GM18498 (cell line): ENCODE results near the gene ATG9A.
"Not testable (repeated sequence)": the region's sequence is repeated elsewhere in the genome, so short reads cannot be mapped to it uniquely, and the experiment has no call there.

Experiments used
- ATAC-seq: cut with Tn5 transposase; IDR thresholded peaks from one replicate; pipeline ENCODE4 v1.9.1; 2021; ENCODE audit warnings: mild to moderate bottlenecking, moderate library complexity; ENCODE audit not compliant: unreplicated experiment

ATG9A gene, protein sequence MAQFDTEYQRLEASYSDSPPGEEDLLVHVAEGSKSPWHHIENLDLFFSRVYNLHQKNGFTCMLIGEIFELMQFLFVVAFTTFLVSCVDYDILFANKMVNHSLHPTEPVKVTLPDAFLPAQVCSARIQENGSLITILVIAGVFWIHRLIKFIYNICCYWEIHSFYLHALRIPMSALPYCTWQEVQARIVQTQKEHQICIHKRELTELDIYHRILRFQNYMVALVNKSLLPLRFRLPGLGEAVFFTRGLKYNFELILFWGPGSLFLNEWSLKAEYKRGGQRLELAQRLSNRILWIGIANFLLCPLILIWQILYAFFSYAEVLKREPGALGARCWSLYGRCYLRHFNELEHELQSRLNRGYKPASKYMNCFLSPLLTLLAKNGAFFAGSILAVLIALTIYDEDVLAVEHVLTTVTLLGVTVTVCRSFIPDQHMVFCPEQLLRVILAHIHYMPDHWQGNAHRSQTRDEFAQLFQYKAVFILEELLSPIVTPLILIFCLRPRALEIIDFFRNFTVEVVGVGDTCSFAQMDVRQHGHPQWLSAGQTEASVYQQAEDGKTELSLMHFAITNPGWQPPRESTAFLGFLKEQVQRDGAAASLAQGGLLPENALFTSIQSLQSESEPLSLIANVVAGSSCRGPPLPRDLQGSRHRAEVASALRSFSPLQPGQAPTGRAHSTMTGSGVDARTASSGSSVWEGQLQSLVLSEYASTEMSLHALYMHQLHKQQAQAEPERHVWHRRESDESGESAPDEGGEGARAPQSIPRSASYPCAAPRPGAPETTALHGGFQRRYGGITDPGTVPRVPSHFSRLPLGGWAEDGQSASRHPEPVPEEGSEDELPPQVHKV

DNA sequence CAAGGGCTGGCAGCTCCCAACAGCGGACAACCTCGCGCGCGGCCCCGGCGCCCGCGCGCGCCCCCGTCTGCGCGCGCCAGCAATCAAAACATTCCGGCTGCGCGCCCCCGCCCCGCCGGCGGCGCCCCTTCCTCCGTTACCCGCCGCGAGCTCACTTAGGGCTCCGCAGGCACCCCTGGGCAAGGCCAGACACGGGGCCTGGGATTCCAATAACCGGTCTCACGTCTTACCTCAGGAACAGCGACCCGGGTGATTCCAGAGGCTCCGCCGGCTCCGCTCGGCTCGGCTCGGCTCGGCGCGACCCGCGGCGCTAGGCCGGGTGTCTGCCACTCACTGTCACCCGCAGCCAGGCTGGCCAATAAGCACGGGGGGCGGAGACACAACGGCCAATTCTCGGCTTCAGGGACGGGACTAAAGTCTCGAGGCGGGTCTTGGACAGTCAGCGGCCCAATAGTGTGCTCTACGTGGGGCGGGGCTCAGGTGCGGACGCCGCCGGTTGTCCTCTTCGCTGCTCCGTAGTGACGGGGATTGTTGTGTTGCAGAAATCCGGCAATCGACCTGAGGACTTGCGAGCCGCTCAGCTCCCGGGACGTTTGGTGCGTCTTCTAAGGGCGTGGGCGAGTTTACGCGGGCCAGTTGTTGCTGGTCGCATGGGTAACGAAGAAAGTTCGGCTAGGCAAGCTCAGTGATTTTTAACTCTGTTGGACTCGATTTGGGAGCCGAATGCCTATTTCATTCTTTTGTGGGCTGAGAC lies at the start of gene ATG9A, which contains the start of gene ANKZF1:
ATG9A (minus strand) TSS at position 332 of the 754 bp plus-strand sequence. CDS start 1,612 bp downstream, outside the sequence.
ANKZF1 (plus strand) TSS at position 502 of the 754 bp plus-strand sequence. CDS start 452 bp downstream, outside the sequence.
- peak; percentile 96 for ATAC-seq

DNA sequence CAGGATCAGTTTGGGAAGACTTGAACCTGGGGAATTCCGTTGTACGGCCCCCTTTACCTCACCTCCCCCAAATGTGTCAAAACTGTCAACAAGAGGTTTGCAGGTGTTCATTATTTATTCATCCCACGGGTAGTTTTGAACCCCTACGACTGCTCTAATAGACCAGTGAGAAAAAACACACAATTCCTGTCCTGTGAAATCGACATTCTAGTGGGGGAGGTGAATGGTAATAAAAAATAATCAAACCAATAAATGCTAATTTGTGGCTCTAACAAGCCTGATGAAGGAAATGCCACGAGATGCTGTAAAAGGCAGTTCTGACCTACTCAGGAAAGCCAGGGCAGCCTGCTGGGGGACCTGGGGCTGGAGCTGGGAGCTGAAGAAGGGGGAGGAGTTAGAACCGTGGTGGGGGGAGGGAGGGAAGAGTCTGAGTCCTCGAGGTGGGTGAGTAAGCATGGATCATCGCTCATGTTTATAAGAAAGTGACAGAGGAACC lies 49.3 kb upstream of the ATG9A start:
- no peak for ATAC-seq

DNA sequence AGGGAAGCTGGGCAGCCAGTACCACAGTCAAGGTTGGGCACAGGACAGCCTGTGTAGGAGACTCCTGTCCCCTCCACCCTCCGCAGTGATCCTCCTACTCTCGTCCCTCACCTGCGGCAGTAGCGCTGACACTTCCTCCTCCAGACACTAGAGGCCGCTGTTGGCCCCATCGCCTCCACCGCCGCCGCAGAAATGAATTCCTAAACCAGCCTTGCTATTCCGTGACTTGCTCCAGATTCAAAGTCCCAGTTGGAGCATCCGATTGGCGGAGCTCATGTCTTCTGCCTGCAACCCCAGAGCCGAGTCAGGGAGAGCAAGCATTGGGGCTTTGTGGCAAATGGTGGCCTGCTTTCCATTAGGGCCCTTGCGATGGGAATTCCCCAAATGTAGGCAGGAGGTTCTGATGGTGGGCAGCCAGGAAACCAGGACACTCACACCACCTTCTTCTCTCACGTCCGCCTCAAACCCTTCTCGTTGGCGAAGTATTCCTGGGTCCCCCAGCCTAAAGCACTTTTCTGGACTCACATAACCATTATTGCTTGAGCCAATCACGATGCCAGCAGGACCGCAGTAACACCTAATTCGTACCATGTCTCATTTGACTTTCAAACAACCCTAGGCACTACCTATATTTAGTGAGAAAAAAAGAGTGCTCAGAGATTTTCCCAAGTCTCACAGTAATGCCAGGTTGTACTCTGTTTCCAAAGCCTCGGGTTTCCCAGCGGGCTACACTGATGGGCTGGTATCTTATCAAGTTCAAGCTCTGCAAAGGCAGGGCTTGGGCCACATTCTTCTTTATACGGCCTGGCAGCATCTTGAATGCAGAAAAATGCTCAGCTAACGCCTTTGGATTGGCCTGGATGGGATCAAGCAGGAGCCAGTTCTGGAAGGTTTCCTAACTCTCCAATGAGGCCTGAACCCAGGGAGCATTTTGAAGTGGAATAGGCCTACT lies 48.5 kb upstream of the ATG9A start:
- peak; percentile 25 for ATAC-seq

DNA sequence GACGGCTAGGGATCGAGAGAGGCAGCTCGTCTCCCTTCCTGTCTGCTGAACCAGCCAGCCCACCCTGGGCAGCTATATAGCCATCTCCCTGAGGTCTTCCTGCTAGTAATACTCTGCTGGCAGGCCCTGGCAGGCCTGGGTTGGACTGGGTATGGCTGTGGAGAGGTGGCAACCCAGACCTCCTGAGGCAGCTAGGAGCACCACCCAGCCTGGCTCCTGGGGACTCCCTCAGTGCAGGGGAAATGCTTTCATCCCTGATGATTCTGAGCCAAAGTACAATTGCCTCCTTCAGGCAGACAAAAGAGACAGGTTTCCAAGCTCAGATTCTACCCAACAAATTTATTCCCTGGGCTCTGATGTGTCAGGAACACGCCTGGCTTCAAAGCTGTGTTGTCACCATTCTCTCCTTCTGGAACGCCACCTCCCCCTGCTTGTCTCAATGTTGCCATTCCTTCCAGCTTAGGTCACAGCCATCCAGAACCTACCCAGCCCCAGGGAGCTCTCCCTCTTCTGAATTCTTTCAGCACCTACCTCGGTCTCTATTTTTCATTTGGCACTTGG lies 45.0 kb upstream of the ATG9A start:
- no peak for ATAC-seq

DNA sequence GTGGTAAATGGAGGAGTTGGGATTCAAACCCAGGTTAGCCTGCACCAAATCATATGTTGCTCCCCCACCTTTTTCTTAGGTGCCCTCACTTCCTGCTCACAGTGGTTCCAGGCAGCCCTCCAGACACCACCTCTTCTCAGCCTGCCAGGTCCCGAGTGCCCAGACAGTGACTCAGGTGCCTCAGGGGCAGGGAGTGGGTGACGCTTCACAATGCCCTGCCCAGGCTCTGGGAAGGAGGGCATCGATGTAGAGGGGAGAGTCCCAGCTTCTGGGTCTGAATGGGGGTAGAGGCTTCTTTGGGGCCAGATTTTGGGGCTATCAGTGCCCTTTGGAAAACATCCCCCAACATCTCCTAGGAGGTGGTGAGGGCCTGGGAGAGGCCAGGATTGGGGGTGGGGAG lies 44.5 kb upstream of the ATG9A start:
- ATAC-seq = no peak

DNA sequence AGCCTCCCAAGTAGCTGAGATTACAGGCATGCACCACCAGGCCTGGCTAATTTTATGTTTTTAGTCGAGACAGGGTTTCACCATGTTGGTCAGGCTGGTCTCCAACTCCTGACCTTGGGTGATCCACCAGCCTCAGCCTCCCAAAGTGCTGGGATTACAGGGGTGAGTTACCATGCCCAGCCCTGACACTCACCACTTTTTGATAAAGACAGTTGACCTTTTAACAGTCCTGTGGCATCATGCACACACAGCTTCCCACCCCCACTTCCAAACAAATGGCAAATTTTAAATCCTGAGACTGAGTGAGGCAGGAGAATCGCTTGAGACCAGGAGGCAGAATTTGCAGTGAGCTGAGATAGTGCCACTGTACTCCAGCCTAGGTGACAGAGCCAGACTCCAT lies 43.6 kb upstream of the ATG9A start:
- ATAC-seq = no peak

DNA sequence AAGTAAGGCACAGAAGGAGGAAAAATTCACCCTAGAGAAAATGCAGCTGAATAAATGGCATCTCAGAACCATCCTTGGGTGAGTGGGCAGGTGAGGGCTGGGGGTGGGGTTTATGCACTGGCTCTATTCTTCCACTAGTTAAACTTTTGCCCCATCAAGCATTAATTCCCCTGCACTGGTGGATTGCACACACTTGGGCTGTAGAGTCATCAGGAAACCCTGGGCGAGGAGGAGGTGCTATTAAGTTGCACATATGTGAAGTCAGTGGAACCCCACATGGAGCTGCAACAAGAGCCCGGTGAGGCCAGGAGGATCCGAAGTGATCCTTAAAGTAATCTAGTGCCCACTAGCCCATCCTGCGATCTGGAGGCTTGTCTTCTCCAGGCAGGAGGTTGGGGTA lies 42.9 kb upstream of the ATG9A start:
- ATAC-seq = no peak

DNA sequence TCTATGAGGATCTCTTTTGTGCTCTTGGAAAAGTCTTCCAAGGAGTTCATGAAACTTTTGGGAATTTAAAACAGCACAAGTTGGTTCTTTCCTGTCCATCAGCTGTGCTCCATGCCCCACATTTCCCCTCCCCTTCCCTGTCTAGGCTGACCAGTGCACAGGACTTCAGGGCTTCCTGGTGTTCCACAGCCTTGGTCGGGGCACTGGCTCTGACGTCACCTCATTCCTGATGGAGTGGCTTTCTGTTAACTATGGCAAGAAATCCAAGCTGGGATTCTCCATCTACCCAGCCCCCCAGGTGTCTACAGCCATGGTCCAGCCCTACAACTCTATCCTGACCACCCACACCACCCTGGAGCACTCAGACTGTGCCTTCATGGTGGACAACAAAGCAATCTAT lies 41.6 kb upstream of the ATG9A start:
- ATAC-seq = no peak

DNA sequence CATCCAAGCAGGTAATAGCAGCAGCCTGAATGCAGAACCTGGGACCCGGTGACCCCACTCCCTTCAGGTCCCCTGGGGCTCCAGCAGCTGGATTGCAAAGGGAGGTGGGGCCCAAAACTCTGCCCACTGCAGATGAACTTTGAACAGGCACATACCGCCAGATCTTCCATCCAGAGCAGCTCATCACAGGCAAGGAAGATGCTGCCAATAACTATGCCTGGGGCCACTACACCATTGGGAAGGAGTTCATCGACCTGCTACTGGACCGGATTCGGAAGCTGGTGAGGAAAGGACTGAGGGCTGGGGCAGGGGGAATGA lies 40.6 kb upstream of the ATG9A start:
- ATAC-seq = no peak

DNA sequence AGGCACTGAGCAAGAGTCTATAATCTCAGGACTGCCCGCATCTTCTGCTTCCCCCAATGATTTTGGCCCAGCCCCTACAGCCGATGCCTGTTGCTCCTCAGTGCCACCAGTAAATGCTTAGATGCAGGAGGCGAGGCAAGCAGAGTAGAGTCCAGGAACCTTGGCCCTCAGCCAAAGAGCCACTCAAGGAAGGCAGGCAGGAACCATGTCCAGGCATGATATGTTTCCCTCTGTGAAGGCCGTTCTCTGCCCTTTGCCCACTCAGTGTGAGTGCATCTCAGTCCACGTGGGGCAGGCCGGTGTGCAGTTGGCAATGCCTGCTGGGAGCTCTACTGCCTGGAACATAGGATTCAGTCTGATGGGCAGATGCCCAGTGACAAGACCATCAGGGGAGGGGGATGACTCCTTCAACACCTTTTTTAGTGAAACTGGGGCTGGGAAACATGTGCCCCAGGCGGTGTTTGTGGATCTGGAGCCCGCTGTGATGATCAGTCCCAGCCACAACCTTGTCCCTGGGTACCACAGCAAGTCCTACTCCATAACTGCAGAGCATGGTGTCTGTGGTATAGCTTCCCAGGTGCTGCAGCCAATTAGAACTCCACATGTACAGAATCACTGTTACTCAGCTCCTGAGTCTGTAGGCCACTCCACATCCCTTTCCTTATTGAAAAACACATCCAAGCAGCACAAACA lies 40.1 kb upstream of the ATG9A start:
- no peak for ATAC-seq

DNA sequence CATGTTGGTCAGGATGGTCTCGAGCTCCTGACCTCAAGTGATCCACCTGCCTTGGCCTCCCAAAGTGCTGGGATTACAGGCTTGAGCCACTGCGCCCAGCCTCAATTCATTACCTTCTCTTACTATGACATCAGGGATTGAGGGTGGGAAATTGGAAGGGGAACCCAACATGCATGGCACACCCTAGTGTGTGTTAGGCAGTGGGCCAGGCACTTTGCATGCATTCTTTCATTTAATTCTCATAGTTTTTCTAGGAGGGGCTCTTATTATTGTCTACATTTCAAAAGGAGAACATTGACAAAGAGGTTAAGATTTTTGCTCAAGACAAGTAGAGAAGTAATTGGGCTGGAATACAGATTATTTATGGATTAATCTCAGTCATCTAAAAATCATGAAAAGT lies 38.9 kb upstream of the ATG9A start:
- ATAC-seq = no peak

DNA sequence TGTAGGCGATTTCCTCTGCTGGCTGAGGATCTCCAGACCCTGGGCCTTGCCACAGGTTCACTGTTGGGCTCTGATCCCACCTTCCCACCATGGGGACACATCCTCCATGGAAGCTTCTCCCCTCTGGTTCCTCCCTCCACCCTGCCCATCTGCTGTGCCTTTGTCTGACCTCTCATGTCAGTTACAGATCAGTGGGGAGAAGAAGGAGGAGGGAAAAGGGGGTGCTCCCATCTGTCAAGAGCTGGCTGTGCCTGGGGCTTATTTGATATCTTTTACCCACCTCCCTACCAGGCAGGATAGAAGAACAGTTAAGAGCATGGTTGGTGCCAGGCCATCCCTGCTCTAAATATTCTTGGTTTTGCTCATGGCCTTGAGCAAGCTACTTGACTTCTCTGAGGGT lies 37.5 kb upstream of the ATG9A start:
- ATAC-seq = no peak

DNA sequence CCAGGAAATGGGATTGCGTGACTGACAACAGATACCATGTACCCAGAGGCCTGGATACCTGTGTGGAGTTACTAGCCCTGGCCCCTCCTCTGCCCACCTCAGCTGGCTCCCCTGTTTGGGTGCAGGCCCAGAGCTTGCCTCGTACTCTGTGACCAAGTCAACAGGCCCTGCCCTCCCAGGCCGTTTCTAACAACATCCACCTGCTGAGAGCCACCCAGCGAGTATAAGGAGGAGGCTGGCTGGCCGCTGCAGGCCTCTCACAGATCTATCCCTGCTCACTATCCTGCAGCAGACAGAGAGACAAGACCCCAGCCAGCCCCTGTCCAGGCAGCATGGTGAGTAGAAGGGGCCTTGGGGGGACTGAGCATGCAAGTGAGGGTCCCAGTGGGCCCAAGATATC lies 36.8 kb upstream of the ATG9A start:
- ATAC-seq = no peak

DNA sequence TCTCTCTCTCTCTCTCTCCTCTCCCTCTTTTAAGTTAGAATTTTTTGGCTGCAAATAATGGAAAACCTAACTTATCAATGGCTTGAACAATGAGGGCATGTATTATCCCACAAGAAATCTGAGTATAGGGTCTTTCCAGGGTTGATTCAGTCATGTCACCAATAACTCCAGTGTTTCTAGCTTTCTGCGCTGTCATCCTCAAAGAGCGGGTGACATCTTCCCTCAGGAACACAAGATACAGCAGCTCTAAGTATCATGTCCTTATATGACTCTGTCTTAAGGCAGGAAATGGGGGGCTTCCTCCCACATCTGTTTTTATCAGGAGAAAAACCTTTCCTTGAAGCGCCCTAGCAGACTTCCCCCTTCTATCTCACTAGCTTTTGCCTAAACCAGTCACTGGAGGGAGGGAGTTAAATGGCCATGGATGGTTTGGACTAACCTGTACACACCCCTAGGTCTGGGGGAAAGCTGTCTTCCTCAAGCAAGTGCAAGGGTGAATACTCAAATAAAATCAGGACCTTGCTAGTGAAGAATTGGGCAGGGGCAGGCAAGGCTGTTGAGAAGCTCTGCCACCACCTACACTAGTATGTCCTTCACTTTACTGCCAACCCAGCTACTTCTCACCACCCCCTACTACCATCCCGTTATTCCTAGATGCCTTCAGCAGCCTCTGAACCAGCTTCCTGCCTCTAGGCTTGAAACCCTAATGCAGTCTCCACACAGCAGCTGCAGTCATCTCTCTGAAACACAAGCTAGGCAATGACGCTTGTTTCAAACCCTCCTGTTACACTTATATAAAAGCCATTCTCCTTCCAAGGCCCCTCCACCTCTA lies 31.8 kb upstream of the ATG9A start:
- ATAC-seq = no peak

DNA sequence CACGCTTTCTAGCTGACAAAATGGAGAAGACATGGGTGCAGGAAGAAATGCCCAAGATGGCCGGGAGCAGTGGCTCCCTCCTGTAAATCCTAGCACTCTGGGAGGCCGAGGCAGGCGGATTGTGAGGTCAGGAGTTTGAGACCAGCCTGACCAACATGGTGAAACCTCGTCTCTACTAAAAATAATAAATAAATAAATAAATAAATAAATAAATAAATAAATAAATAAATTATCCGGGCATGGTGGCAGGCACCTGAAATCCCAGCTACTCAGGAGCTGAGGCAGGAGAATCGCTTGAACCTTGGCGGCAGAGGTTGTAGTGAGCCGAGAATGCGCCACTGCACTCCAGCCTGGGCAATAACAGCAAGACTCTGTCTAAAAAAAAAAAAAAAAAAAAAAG lies 29.5 kb upstream of the ATG9A start:
- not testable (repeated sequence) for ATAC-seq

DNA sequence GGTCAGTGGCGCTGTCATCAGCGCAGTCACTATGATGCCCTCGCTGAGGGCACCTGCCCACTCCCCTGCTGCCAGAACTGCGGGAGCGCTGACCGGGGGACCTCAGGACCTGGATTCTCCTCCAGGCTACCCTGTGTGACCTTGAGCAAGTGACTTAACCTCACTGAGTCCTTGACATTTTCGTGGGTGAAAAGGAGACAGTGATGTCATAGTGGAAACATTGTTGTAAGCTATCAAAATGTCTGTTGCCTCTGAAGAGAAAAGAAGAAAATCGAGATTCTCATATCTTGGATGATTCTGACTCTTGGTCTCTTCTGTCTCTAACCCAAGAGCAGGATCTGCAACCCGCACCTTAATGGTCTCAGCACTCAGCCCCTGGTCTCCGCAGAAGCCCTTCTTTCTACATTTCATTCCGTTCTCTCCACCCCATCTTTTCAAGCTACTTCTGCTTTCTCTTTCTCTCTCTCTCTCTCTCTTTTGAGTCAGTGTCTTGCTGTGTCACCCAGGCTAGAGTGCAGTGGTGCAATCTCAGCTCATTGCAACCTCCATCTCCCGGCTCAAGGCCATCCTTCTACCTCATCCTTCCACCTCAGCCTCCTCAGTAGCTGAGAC lies 25.3 kb upstream of the ATG9A start:
- peak; percentile 32 for ATAC-seq

DNA sequence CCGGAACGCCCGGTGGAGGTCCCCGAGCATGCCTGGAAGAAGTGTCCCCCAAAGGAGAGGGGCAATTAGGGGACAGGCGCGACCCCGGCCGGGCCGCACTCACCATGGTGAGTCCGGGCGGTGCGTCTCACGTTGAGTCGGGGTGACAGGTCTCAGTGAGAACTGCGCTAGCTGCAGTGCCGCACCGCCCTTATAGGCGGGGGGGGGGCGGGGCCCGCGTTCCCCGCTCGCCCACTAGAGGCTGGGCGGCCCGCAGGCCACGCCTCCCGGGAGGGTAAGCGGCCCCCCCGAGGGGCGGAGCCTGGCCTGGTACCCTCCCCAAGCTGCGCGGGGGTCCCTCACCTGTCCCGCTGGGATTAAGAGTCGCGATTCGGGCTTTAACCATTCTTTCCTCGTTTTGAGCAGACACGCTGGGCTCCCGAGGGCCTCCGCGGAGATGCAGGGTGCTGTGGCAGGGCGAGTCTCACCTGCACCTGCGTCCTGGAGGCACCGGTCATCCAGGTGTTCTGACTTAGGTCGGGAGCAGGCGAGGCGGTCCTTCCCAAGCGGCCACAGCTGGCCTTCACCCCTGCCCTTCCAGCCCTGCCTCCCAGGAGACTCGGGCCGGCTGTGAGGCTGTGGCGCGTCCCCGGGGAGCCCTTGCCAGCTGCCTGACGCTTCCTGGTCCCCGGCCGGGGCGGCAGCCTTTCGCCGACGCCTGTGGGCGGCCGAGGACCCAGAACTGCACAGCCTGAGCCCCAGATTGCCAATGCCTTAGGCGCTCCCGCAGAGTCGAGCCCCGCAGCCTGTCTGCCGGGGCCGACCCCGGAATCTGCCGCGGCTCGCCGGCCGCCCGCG lies 24.5 kb upstream of the ATG9A start, which contains the start of gene TUBA4A:
TUBA4A (minus strand) TSS at position 166 of the 837 bp plus-strand sequence; CDS start at position 106, 60 bp downstream.
- ATAC-seq = peak; percentile 60
